Kidney capillary endothelial cell (primary cell): ENCODE results near the gene MKX.
A peak's percentile ranks its signal among the peaks of the same experiment; 100 is the strongest.

Experiments
- DNase-seq: peaks from one replicate; pipeline ENCODE4 v3.0.0-alpha.2; 2018; ENCODE audit warnings: low spot score

MKX gene

GRCh38 chr10:27742195-27743011 lies 3.2 kb downstream of the MKX start:
- DNase-seq, result peak; percentile 56

GRCh38 chr10:27741173-27742091 lies 4.2 kb downstream of the MKX start:
- no peak for DNase-seq

GRCh38 chr10:27736396-27736795 lies 9.2 kb downstream of the MKX start:
- no peak for DNase-seq

GRCh38 chr10:27730041-27730440 lies 15.6 kb downstream of the MKX start:
- no peak for DNase-seq

- DNase-seq, result no peak
Measured at GRCh38 chr10:27728338-27728737, 17.3 kb downstream of the MKX start.

GRCh38 chr10:27724287-27724686 lies 21.3 kb downstream of the MKX start:
- no peak for DNase-seq

GRCh38 chr10:27723436-27723835 lies 22.2 kb downstream of the MKX start:
- DNase-seq, result no peak

GRCh38 chr10:27720529-27720928 lies 25.1 kb downstream of the MKX start:
- DNase-seq, result no peak

GRCh38 chr10:27719052-27719451 lies 26.6 kb downstream of the MKX start:
- DNase-seq, result no peak

GRCh38 chr10:27717861-27718260 lies 27.8 kb downstream of the MKX start:
- no peak for DNase-seq

- no peak for DNase-seq
Measured at GRCh38 chr10:27717224-27717623, 28.4 kb downstream of the MKX start.

- DNase-seq, result no peak
Measured at GRCh38 chr10:27716521-27716920, 29.1 kb downstream of the MKX start.

- no peak for DNase-seq
Measured at GRCh38 chr10:27715505-27715904, 30.1 kb downstream of the MKX start.

- no peak for DNase-seq
Measured at GRCh38 chr10:27714349-27714748, 31.3 kb downstream of the MKX start.

GRCh38 chr10:27713941-27714340 lies 31.7 kb downstream of the MKX start:
- DNase-seq, result no peak

GRCh38 chr10:27710014-27710413 lies 35.6 kb downstream of the MKX start:
- DNase-seq, result no peak

GRCh38 chr10:27709304-27709703 lies 36.3 kb downstream of the MKX start:
- DNase-seq, result no peak

- no peak for DNase-seq
Measured at GRCh38 chr10:27701938-27702537, 43.6 kb downstream of the MKX start.

- no peak for DNase-seq
Measured at GRCh38 chr10:27699776-27700175, 45.8 kb downstream of the MKX start.

GRCh38 chr10:27698961-27699360 lies 46.7 kb downstream of the MKX start:
- no peak for DNase-seq

- DNase-seq, result no peak
Measured at GRCh38 chr10:27696466-27696865, 49.2 kb downstream of the MKX start.

- no peak for DNase-seq
Measured at GRCh38 chr10:27695706-27696105, 49.9 kb downstream of the MKX start.

GRCh38 chr10:27695088-27695487 lies 50.5 kb downstream of the MKX start:
- DNase-seq, result no peak
